HG03354 (cell line): ENCODE data around the gene NEDD4L.

Experiments
- ATAC-seq: cut with Tn5 transposase; IDR thresholded peaks from one replicate; pipeline ENCODE4 v1.9.1; 2021; ENCODE audit warnings: mild to moderate bottlenecking; ENCODE audit not compliant: unreplicated experiment, poor library complexity, severe bottlenecking

The NEDD4L gene

DNA sequence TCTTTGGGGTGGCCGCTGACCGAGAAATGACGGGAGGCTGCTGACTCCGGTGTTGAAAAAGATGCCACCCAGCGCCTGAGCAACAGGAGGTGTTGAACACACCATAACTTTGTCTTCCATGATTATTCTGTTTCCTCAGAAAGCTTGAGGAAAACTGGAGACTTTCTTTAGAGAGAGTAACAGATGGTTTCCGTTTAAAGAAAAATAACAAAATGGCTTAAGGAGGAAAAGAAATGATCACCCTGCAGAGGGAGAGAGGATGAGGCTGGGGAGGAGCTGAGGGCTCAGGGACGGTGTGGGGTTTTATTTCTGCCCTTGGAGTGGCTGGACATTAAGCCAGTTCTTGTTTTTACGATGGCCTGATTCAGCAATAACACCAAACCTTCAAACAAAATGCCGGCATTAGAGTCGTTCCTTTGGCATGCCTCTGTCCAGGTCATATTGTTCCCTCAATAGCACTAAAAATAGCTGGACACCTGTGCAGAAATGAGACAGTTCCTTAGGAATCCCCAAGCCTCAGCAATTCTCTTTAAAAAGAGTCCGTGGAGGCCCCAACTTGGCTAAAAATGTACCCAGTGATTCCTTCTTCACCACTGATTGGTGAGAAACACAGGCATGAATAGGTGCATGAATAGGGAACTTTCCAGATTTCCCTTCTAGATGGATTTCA lies 402.5 kb downstream of the NEDD4L start:
- no peak for ATAC-seq

DNA sequence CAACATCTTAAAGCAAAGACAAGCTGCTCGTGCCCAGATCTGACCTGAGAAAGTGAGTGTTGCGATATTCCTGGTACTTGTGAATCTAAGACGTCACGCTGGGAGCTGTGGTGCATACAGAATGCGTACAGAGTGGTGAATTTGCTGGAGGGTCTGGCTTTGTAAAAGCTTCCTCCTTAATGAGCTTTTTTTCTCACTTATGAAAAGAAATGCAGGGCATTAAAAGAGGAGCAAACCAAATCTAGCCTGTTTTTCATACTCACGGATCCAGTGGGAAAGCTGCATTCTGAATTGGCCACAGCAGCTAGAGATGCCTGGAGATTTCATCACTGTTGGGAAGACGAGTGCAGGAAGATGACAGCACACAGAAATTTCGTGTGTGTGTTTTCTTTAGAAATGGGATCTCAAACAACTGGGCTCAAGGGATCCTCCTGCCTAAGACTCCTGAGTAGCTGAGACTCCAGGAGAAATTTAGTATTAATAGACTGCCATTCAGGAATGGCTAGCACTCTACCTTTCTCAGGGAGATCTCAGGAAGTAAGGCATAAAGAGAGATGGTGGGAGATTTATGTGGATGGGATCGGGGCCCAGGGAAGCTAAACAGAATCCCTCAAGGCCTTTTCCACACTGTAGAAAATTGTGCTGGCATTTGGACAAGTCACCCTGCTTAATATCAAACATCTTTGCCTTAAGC lies 403.5 kb downstream of the NEDD4L start:
- no peak for ATAC-seq

DNA sequence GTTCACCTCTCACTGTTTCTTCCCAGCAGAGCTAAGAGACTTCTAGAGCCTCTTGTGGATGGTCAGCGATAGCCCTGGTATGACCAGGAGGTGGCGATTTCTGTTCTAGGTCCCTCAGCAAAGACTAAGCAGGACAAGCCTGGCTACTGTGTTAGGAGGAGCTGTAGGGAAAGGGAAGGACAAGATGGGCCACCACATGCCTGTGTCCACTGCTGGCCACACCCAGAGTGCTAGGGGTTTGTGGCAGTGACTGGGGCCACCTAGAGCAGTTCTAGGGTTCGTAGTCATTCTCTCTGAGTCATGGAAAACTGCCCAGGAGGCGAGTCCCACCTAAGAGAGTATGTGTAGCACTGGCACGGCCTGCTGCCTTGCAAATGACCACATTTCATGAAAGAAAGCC lies 405.4 kb downstream of the NEDD4L start:
- no peak for ATAC-seq
